ENCODE measurements around the gene HOXA10.

HOXA10 gene

DNA sequence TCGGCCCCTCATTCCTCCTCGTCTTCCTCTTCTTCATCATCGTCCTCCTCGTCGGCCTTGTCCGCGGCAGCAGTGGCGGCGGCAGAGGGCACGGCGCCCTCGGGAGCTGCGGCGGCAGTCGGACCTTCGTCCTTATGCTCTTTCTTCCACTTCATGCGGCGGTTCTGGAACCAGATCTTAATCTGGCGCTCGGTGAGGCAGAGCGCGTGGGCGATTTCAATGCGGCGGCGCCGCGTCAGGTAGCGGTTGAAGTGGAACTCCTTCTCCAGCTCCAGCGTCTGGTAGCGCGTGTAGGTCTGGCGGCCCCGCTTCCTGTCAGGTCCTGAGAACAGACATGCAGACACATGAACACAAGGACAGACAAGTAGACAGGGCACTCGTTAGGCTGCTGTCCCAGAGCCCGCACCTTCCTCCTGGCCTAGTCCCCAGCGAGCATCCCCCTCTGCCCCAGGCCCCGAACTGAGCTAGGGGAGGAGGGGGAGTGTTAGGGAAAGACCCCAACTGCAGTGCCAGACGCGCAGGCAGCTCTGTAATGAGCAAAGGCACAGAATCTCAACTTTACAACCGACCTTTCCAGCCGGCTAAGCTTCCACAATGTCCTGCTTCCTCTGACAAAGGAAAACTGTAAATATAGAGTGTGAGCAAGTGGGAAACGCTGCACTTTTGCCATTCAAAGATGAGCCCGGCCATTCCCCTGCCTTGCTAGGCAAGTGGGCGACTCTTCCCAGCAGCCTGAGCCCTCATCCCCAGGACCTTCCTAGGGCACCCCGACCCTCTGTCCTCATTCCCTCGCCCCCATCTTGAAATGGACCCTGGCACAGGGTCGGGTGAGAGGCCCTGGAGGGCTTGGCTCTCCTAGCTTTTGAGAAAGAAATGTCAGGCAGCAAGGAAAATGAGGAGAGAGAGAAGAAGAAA is 19.0 kb downstream of the HOXA10 start:
- peak; percentile 54 for DNase-seq

GRCh38 chr7:27154369-27154768 is 19.8 kb downstream of the HOXA10 start:
- no peak for DNase-seq

- peak; percentile 16 for DNase-seq
Measured at GRCh38 chr7:27153526-27153925, 20.6 kb downstream of the HOXA10 start.

- no peak for DNase-seq
Measured at GRCh38 chr7:27152816-27153442, 21.2 kb downstream of the HOXA10 start.

DNA sequence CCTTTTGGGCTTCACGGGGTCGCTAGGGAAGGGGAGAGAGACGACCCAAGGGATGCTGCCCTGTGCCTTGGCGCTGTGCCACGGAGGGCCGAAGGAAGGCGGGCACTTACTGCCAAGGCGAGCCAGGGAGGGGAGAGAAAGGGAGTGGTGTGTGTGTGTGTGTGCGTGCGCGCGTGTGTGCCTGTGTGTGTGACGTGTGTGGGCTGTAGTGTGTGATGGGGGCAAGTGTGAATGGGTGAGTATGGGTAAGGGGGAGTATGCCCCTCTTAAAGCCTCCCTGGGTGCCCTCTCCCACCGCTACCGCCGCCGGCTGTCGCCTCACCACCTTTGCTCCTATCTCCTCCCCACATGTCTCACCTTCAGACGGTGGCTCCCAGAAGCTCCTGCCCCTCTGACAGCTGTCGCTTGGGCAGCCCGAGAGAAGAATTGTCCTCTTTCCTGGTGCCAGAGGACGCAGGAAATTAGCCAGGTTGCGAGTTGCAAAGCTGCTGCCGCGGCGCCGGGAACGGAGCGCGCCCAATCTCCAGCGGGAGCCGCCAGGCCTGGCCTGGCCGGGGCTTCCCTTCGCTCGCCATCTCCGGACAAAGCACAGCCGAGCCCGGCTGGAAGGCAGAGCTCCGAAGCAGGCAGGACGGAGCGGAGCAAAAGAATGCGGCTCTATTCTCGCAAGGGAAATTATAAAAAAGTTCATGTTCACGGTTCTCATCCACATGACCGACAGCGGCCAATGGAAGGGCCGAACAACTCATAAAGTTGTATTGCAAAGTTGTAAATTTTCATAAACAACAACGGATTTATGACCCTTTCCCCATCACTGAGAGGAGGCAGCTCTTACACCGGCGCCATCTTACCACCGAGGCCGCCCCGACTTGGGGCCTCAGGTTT is 21.9 kb downstream of the HOXA10 start, which contains the start of gene HOXA3:
HOXA3 (minus strand) TSS at position 653 of the 885 bp plus-strand sequence. CDS start 41,943 bp downstream, outside the sequence.
- DNase-seq, result peak; percentile 88

GRCh38 chr7:27151341-27151930 is 22.7 kb downstream of the HOXA10 start:
- peak; percentile 69 for DNase-seq

DNA sequence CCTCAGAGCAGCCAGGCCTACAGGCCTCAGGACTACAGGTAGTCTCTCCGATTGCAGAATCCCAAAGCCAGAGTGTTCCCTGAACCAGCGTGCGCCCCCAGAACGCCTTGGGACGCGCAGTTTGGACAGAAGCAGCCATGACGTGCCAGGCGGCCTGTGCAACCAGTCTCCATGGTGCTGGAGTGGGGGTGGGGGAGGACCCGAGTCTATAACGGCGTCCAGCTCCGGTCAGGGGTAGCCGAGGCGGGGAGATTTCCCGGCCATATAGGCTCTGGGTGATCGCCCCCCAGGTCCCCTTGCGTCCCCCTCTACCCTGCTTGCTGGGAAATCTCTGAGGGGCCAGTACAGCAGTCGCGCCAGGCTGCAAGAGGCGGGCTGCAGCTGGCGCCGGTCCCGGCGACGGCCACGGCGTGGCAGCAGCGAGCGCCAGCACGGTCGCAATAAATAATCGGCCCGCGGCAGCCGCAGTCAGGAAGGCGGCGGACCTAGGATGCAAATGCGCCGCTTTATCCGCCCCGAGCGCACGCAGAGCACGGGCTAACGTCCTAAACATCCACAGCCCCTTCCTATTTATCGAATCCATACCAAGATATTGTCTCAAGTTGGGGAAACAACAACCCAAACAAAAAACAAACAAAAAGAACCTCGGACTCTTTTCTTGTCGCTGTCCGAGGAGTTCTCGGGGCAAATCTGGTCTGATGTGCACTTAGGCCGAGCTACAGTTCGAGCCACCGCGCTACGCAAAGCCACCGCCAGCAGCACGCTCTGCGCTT is 23.4 kb downstream of the HOXA10 start:
- DNase-seq, result peak; percentile 90

DNA sequence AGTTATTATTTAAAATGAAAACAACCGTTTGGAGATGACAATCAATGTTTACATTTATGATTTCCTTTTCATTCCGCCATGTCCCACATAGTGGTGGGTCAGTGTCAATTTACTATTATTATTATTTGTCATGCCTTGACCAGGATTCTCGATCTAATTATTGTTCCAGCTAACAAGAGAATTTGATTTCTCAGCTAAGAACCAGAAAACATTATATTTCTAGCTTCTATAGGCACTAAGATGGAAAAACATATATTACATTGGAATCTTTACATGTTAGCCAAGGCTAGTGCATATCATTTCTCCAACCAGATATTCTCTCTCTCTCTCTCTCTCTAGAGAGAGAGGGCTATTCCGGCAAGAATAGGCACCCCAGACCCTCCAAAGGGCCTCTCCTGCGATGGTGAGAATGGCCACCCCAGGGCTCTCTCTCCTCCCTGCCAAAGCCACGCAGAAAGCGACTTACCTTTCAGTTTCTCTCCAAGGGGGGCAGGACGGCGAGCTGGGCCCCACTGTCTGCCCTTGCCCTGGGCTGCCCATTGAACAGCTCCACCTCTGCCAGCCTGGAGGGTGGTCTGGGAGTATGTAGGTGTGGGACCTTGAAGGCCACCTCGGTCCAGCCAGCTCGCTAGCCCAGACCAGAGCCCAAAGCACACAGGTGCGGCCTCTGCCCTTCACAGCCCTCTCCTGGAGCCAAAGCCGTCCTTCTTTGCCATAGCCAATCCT is 24.1 kb downstream of the HOXA10 start:
- DNase-seq, result no peak

DNA sequence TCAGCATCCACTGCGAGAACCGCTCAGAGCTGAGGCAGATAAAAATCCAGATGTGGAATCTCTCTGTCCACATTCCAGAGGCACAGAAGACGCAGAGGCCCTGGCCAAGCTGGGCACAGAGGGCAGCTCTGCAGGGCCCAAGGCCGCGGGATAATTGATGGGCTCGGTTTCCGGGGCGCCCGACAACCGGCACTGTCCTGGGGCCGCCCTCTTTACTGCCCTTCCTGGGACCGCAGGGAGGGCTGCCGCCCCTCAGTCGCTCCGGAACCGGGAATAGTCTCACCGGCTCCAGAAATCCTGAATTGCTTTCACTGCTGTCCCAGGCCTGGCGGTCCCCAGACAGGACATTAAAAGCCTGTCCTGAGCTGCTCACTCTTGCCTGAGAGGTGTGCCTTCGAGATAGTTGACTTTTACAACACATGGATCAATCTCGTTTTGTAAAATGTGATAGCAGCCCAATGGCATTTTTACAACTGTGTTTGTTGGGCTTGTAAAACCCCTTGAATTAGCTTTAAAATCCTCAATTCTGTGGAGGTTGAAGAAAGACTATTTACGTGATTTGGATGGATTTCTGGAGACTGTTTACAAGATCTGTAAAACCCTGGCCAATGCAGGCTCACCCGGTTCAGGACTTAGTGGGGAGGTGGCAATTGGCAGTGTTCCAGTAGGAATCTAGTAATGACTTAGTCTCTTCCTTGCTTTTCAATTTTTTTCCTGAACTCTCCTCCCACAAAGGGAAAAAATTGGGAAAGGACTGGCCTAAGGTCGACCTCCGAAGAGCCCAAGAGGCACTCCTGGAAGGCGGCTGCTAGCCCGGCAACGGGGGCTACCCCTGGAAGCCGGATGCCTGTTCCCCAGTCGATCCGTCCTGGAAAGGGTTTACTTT is 25.1 kb downstream of the HOXA10 start:
- DNase-seq, result peak; percentile 36

DNA sequence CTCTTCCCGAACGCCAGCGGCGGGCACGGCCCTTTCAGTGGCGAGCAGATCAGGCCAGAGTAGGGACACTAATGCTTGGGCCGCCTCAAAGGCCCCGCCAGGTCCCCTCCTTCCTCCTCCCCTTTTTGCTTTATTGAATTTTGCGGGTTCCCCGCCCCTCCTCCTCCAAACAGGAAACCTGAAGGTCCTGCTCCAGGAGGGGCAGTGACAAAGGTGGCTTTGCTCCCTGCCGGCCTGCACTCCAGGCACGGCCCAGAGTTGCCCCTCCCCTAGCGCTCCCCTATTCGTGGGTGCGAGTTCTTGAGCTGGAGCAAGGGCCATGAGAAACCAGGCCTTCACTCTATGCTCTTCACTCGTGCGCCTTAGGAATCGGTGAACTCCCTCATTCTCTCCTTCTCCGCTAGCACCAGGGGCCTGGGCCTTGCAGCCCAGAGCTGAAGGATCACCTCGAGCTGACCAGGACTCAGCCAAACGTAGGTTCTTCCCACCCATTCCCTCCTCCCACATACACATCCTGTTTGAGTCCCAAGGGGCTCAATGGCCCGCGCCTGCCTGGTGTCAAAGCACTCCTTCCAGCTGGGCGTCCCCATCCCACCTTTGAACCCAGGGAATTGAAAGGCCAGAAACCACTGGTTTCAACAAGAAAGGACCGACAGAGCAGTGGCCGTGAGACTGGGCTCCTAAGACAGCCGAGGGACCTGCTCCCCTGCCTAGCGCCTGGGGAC is 25.9 kb downstream of the HOXA10 start:
- DNase-seq, result peak; percentile 61

- peak; percentile 76 for DNase-seq
Measured at GRCh38 chr7:27147199-27148030, 26.7 kb downstream of the HOXA10 start, which contains the start of gene HOXA6. TSS of gene HOXA6 (minus strand) at chr7:27147774. CDS start at chr7:27147749, 25 bp downstream.

GRCh38 chr7:27146491-27147198 is 27.5 kb downstream of the HOXA10 start:
- DNase-seq, result peak; percentile 19

DNA sequence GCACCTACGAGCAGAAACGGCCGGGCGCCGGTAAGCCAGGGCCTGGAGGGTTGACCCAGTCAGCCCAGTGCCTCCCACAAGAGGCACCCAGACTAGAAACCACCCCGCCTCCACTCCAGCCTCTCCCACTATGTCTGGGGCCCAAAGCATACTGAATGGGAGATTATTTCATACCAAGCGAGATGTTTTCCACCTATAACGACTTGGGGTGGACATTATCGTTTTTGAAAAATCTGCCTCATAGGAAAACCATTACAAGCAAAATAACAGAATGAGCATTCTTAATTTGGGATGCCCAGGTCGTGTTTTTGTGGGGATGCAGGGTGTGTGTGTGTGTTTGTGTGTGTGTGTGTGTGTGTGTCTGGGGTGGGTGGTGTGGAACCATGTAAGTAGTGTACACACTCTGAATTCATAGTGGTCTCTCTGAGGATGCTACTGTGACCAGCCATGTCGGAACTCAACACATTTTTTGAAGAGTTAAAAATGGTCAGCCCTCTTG is 28.2 kb downstream of the HOXA10 start:
- DNase-seq, result no peak

DNA sequence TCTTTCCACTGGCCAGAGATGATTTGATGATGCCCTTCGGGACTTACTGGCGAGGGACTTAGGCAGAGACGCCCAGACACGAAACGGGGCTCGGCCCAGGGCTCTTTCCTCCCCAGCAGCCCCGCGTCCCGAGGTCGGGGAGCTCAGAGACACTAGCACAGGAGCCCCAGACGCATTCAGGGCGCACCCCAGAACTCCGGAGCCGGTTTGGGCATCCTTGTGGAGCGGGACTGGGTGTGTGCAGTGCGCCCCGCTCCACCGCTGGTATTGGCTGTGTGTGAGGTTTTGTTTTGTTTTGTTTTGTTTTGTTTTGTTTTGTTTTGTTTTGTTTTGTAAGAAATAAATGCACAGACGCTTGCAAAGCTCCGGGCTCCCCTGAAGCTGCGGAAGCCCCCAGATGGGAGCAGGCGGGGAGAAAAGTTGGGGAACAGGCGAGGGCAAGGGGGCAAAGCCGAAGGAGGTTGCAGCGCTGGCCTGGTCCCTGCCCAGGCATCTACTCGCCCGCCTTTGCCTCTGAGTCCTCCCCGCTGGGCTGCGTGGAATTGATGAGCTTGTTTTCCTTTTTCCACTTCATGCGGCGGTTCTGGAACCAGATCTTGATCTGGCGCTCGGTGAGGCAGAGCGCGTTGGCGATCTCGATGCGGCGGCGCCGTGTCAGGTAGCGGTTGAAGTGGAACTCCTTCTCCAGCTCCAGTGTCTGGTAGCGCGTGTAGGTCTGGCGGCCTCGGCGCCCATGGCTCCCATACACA is 28.8 kb downstream of the HOXA10 start:
- peak; percentile 37 for DNase-seq

DNA sequence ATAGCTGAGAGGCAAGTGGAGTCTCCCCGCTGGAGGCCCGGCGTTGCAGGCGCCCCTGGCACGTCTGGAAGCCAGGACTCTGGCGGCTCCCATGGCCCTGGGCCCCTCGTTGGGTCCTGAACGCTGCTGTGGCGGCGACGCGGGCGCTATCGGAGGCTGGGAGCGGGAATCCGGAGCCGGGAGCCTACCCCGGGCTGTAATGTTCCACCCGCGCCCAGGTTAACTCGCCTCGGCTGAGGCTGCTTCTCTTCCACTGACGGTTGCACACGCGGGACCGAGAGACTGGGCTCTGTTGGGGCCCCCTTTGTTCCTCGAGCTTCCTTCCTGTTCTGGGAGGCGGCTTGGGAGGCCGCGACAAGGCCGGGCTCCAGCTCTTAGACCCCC is 29.3 kb downstream of the HOXA10 start:
- DNase-seq, result peak; percentile 35

DNA sequence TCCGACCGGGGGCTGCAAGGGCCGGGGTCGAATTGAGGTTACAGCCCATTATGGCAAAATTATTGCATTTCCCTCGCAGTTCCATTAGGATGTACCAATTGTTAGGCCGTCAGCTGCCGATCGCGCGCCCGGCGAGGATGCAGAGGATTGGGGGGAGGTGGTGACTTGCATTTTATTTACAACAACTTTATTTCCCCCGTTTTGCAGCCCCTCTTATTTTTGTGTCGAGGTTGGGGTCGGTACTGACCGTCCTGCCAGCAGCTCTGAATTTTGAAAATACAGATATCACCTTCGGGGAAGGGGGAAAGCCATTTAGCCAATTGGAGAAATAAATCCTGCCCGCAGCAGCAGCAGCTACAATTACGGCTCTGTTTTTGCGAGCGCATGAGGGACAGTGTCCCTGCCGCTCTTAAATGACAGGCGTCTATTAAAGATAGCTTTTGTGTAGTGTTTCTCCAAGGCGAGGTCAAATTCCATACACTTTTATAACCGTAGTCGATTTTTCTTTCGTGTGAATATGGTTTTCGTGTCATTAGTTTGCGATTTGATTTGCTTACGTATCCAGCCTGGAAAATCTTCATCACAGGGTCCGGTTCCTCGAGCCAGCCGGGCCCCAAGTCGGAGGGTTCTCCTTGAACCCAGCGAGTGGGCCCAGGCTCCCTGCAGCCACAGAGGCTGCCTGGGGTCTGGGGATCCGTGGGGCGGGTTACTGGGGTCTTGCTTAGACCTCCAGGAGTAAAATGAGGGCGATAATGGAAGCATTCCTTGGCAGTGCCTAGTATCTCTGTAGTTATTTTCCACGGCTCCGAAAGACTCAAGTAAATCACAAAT is 30.0 kb downstream of the HOXA10 start:
- DNase-seq, result peak; percentile 21
